PC-3 (cell line): ENCODE data around the gene CEP78.

Source experiments
- CTCF ChIP-seq: fragments of 300-600 bp; sonication (generic); conservative IDR thresholded peaks from 2 replicates; pipeline ENCODE4 v1.5.1; 2017; ENCODE audit warnings: antibody characterized with exemption, low read depth, mild to moderate bottlenecking, low read length
- EZH2 ChIP-seq: fragments of 300-600 bp; sonication (generic); IDR thresholded peaks from one replicate; pipeline ENCODE4 v1.6.1; 2017; ENCODE audit warnings: antibody characterized with exemption, mild to moderate bottlenecking, low read length; ENCODE audit not compliant: unreplicated experiment
- EZH2phosphoT487 ChIP-seq: fragments of 300-600 bp; sonication (generic); IDR thresholded peaks from 2 replicates; pipeline ENCODE4 v1.6.1; 2018; ENCODE audit warnings: mild to moderate bottlenecking, antibody characterized with exemption, low read length, borderline replicate concordance

GRCh38 chr9:78321505-78321904, 85.6 kb downstream of the CEP78 start:
- TF ChIP-seq EZH2phosphoT487 (no peak), CTCF (no peak), EZH2 (no peak)
